ENCODE results near the gene SF3A1. TPM values are rescaled to one million over a fixed set of nuclear protein-coding genes. Genes with fewer than 3 reads are reported as not detected.

The SF3A1 gene
- total and polyA plus RNA-seq, 2 of the 13 experiments (the other 11 are each of a cell fraction or from before 2014, with no cell fraction given), result 10.0 to 22.0 TPM

- TF ChIP-seq CEBPZ (IDR thresholded peaks at IDR 0.05; ENCODE audit: low read length) (no peak), TIGD3 (CRISPR knock-in tag; IDR thresholded peaks at IDR 0.05; ENCODE audit: borderline replicate concordance) (no peak), DNMT1 (CRISPR knock-in tag; IDR thresholded peaks at IDR 0.05) (no peak), NRL (CRISPR knock-in tag; IDR thresholded peaks at IDR 0.05; ENCODE audit: borderline replicate concordance) (no peak), ZBTB39 (CRISPR knock-in tag; IDR thresholded peaks at IDR 0.05) (no peak), REST (IDR thresholded peaks at IDR 0.05; ENCODE audit: borderline replicate concordance in 1 of 2, low read depth in 1 of 2, low read length in 2 of 2) (no peak), HOXD1 (CRISPR knock-in tag; IDR thresholded peaks at IDR 0.05) (no peak), MLXIP (CRISPR knock-in tag; IDR thresholded peaks at IDR 0.05; ENCODE audit: borderline replicate concordance) (no peak), MEIS2 (CRISPR knock-in tag; IDR thresholded peaks at IDR 0.05) (no peak), FOXA1 (IDR thresholded peaks at IDR 0.05) (no peak), FOXA1 (CRISPR knock-in tag; IDR thresholded peaks at IDR 0.05) (no peak), MEF2D (CRISPR knock-in tag; IDR thresholded peaks at IDR 0.05) (no peak), RFX1 (IDR thresholded peaks at IDR 0.05) (no peak), MBNL3 (CRISPR knock-in tag; conservative IDR thresholded peaks at IDR 0.05) (no peak)
Observed at GRCh38 chr22:30320021-30320556, 36.6 kb downstream of the SF3A1 start (continued).
